GM10248 (cell line): ENCODE data around the gene GRB7.
A peak's percentile ranks its signal among the peaks of the same experiment; 100 is the strongest.

Experiments
- CTCF ChIA-PET: fragments of 300-600 bp; sonication (Branson Sonifier 250); formaldehyde crosslinking; extraction: SDS; loops from one replicate; lab custom pipeline; 2021; ENCODE audit warnings: antibody characterized with exemption; lab: Yijun Ruan, JAX
- POLR2A ChIA-PET: fragments of 350-650 bp; sonication (Branson Sonifier 250); formaldehyde crosslinking; extraction: SDS; loops from one replicate; lab custom pipeline; 2020; ENCODE audit warnings: antibody characterized with exemption; lab: Yijun Ruan, JAX
- DNase-seq: peaks from one replicate; pipeline ENCODE4 v3.0.0; 2012; ENCODE audit errors: extremely low spot score
- CTCF ChIP-seq: IDR thresholded peaks from 2 replicates; pipeline ENCODE4 v1.5.1; 2012; ENCODE audit warnings: mild to moderate bottlenecking, low read depth; ENCODE audit errors: extremely low read depth, missing control alignments, control extremely low read depth

The GRB7 gene

GRCh38 chr17:39793301-39793872, 55.6 kb downstream of the GRB7 start:
- POLR2A ChIA-PET: no interaction called here
- CTCF ChIA-PET: interaction anchor here (0.8 to 4.1 kb wide), 8 partner anchors 9 to 172 kb away, joined by 3 to 21 read pairs (median 4); no protein-coding TSS in a partner anchor
- no peak for DNase-seq
- no peak for TF ChIP-seq CTCF

GRCh38 chr17:39794249-39794970, 56.7 kb downstream of the GRB7 start:
- TF ChIP-seq CTCF: no peak
- ChIA-PET POLR2A (interaction anchor here (1.2 kb wide), 1 partner anchor 38 kb away, joined by 3 read pairs; no protein-coding TSS in a partner anchor), CTCF (interaction anchor here (1.3 to 4.1 kb wide), 5 partner anchors 8 to 23 kb away, joined by 3 to 21 read pairs (median 5); no protein-coding TSS in a partner anchor)
- DNase-seq: peak; percentile 72
